H7 (cell line): ENCODE data around the gene PHACTR1. TPM values are rescaled to one million over a fixed set of nuclear protein-coding genes. Genes with fewer than 3 reads are reported as not detected.
"Not testable (repeated sequence)": the region's sequence is repeated elsewhere in the genome, so short reads cannot be mapped to it uniquely, and the experiment has no call there.

Experiments
- DNase-seq: peaks from one replicate; pipeline ENCODE4 v3.0.0; 2012
- H3K27me3 ChIP-seq: 2 replicates; pipeline ENCODE4 v1.6.0; 2011; ENCODE audit warnings: mild to moderate bottlenecking, low read length; ENCODE audit not compliant: control insufficient read depth, insufficient read depth
- H3K36me3 ChIP-seq: replicated peaks from 2 replicates; pipeline ENCODE4 v1.5.1; 2011; ENCODE audit warnings: low read length; ENCODE audit not compliant: control insufficient read depth, insufficient read depth
- H3K4me3 ChIP-seq: 2 replicates; pipeline ENCODE4 v1.5.1; 2011; ENCODE audit warnings: low read depth, mild to moderate bottlenecking, control low read depth, low read length, moderate library complexity; ENCODE audit not compliant: insufficient read depth
- total RNA-seq: library from RNA; depleted of rRNA; stranded (reverse); fragments of >200 nt; shearing (Covaris generic); gene quantifications from 2 replicates; pipeline ENCODE4 v1.2.3, GENCODE V29; 2014

PHACTR1 gene
- total RNA-seq, 1 experiment from 2014 or later: 3.3 TPM

DNA sequence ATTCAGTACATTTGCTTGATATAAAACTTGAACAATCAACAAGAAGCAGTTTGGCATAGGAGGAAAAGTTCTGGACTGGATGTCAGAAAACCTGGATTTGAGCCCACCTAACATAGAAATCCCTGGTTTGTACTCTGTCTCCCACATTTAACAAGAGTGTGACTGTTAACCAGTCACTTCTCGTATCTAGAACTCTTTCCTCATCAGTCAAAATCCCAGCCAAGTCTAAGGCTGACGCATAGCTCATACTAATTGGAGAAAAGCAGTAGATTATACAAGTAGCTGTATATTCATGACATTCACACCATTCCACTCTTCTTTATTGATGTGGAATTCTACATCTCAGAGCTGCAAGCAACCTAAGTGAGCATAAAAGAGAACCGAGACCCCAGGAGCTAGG, 222.7 kb downstream of the PHACTR1 start:
- H3K4me3 ChIP-seq: no peak overlapping the region
- H3K36me3 ChIP-seq: no peaks in the 10 kb centered on the region
- no peak for DNase-seq
- no peaks in the 10 kb centered on the region for H3K27me3 ChIP-seq

DNA sequence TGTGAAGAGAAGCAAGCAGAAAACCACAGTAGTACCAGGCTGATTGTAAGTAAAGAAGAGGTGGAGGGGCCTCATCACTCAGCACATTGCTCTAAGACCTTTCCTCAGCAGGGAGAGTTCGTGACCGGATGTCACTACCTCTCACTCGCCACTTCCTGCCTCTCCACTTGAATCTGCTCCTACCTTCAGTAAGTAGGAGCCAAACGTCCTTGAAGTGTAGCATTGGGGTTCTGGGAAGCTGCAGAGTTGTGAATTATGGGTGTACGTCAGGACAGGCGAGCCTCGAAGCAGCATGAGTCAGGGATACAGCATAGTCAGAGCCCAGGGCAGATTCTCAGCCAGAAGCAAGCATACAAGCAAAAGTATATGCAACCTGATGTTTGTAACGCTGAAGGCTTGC, 224.9 kb downstream of the PHACTR1 start:
- Histone ChIP-seq H3K36me3 (no peaks in the 10 kb centered on the region), H3K4me3 (no peak overlapping the region), H3K27me3 (no peaks in the 10 kb centered on the region)
- no peak for DNase-seq

DNA sequence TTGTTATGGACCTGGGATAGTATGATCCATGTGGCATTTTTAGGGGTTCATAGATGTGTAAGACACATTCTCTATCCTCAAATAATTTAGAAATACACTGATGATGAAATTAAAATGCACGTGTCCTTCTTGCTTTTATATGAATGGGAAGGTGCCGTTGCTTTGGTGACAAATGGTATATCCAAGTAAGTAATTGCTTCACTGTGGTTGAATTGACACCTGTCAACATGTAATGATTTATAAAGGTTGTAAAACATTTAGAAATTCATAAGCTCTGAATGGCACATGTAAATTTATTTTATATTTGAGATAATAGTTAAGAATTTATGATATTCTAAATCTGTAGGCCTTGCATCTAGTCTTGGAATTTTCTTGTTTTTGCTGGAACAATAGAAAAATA, 227.0 kb downstream of the PHACTR1 start:
- no peak overlapping the region for H3K4me3 ChIP-seq
- H3K36me3 ChIP-seq: no peaks in the 10 kb centered on the region
- no peak for DNase-seq
- no peaks in the 10 kb centered on the region for H3K27me3 ChIP-seq

DNA sequence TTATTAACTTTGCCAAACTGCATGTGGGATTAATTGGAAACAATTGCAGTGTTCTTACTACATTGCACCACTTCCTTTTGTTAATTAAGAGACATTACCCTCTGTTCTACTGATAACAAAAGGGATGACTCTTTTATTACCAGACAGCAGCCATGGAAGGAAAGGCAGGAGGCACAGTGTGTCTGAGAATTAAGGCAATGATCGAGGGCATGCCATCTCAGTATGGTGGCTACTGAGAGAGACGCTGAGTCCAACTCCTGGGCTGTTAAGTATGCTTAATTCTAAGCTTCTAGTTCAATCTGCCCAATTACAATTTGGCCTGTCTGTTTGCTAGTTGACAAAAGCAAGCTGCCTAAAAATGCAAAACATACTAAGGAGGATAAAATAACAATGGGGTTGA, 227.4 kb downstream of the PHACTR1 start:
- Histone ChIP-seq H3K4me3 (no peak overlapping the region), H3K27me3 (no peaks in the 10 kb centered on the region), H3K36me3 (no peaks in the 10 kb centered on the region)
- no peak for DNase-seq

DNA sequence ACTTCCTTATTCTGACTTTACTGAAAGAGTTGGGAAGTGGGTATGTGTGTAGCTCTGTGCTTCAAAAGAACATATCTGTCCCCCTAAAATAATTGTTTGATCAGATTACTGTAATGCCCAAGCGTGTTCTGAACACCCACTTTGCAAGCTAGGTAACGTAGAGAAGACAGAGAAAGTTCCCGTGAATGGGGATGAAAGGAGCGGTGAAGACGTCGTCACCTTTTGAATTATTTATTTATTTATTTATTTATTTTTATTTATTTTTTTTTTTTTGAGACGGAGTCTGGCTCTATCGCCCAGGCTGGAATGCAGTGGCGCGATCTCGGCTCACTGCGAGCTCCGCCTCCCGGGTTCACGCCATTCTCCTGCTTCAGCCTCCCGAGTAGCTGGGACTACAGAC, 228.0 kb downstream of the PHACTR1 start:
- not testable (repeated sequence) for H3K36me3 ChIP-seq, H3K27me3 ChIP-seq, H3K4me3 ChIP-seq, DNase-seq

DNA sequence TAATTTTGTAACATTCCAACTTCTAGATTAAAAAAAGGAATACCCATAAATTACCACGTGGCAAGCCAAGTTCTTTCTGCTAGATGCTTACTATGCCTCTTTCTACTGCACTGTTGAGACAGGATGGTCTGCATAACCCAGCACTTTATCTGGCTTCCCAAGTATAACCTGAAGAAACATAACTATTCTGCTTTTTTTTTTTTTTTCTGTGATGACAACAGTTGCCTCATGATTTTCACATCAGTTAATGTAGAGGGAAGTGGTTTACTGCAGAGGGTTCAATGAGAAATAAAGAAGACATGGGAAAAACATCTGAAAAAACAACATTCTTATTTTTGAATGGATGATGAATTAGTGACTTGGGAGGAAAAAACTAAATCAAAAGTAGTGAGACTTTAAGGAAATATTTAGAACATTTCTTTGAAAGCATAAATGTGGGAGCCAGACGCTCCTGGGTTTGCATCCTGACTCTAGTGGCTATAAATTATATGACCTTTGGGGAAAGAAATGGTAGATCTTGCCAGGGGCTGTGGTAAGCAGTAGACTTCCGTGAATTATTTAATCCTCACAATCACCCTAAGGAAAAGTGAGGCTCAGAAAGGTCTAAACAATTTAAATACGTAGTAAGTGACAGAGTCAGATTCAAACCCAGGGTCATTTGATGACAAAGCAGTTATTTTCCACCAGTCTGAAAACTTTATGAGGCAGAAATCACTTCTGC, 230.7 kb downstream of the PHACTR1 start:
- DNase-seq: no peak
- H3K27me3 ChIP-seq: no peaks in the 10 kb centered on the region
- no peaks in the 10 kb centered on the region for H3K36me3 ChIP-seq
- H3K4me3 ChIP-seq: no peak overlapping the region

DNA sequence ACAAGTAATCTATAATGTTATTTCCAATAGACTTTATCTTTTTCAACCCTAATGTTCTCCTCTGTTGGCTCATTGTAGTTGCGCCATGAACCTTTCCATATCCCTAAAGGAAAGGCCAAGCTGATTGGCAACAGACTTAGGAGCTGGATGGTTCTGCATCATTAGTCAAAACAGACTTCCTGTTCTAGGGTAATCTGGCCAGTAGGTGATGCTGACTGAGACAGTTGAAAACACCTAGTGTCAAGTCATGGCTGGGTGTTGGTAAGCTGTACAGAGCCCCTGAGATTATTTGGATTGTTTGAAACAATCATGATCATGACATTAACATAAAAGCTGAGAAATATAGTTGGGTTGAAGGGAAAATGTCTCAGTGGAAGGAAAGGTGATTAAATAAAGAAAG, 231.4 kb downstream of the PHACTR1 start:
- Histone ChIP-seq H3K36me3 (no peaks in the 10 kb centered on the region), H3K27me3 (no peaks in the 10 kb centered on the region), H3K4me3 (no peak overlapping the region)
- DNase-seq: no peak

DNA sequence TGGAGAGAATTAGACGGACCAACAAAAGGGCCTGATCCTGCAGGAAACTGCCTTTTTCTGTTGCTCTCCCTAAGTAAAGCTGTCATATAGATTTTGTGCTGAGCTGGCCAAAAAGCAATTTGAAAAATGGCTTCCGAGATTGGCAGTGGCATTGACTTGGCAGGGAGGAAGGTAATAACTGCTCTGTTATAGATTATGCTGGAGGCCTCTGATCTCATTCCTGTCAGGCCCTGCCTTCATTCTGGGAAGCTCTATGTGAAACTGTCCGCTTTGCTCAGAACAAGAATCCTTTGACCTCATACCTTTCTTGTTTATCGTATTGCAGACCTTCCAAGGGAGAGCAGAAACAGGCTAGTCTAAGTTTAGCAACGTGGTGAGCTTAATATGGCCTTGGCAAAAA, 234.4 kb downstream of the PHACTR1 start:
- H3K27me3 ChIP-seq: no peaks in the 10 kb centered on the region
- no peak overlapping the region for H3K4me3 ChIP-seq
- H3K36me3 ChIP-seq: no peaks in the 10 kb centered on the region
- no peak for DNase-seq

DNA sequence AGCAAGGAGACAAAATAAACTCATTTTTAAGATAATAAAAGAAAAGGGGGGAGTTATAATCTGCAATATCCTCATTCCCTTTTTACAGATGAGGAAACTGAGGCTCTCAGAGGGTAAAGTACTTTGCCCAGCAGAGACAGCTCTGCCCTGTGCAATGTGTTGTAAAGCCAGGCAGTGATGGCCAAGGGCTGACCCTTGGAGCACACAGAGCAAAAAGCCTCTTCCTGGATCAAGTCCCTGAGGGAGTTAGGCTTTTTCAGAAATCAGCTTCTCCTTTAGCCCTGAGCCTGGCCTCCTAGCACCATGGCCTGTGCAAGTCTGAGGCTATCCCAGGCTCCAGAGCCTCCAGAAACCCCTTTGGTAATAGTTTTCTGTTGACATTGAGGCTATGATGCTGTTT, 234.8 kb downstream of the PHACTR1 start:
- no peak for DNase-seq
- no peak overlapping the region for H3K4me3 ChIP-seq
- no peaks in the 10 kb centered on the region for H3K36me3 ChIP-seq
- H3K27me3 ChIP-seq: peaks cover 3% of the 10 kb centered on the region; the same call in 1 of the 2 replicates

DNA sequence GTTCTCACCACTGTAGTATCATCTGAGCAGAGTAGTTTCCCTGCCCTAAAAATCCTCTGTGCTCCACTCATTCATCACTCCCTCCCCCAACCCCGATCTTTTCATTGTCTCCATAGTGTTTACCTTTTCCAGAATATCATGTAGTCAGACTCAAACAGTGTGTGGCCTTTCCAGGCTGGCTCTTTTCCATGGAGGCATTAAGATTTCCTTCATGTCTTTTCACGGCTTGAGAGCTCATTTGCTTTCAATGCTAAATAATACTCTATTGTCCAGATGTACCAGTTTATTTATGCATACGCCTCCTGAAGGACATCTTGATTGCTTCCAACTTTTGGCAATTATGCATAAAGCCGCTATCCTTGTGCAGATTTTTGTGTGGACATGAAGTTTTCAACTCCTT, 235.8 kb downstream of the PHACTR1 start:
- Histone ChIP-seq H3K36me3 (no peaks in the 10 kb centered on the region), H3K4me3 (no peak overlapping the region), H3K27me3 (peaks cover 12% of the 10 kb centered on the region)
- no peak for DNase-seq

DNA sequence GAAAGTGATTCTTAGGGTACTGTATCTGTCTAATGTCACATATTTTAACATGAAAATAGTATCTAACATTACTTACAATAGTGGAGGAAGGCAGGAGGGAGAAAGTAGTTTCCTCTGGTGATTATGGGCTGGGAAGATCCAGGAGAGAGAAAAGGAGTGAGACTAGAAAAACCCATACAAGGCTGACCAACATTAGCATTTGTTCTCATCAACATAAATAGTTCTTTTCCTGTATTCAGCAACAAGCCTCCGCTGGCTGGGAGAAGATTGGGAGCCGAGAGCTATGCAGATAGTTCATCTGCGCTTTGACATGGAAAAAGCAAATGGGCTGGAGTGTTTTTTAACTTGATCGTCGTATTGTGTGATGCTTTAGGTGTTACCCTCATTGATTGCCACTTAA, 239.4 kb downstream of the PHACTR1 start:
- DNase-seq: peak; percentile 20
- no peaks in the 10 kb centered on the region for H3K36me3 ChIP-seq
- peaks cover 34% of the 10 kb centered on the region for H3K27me3 ChIP-seq
- no peak overlapping the region for H3K4me3 ChIP-seq

DNA sequence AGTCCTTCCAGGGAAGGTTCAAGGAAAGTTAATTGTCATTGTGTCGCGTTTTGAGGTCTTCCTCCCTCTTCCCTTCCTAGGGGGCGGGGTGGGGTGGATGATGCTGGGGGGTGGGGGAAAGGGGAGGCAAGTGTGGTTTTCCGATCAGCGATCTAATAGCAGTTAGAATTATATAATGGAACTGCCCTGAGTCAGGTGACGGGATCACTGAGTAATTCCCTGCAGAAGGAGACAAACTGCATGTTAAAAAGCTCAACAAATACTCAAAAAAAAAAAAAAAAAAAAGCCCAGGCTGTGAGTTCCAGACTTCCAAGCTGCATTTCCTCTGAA, 240.4 kb downstream of the PHACTR1 start:
- DNase-seq: no peak
- Histone ChIP-seq H3K27me3 (peaks cover 34% of the 10 kb centered on the region), H3K4me3 (peak overlapping the region; percentile 30), H3K36me3 (no peaks in the 10 kb centered on the region)

DNA sequence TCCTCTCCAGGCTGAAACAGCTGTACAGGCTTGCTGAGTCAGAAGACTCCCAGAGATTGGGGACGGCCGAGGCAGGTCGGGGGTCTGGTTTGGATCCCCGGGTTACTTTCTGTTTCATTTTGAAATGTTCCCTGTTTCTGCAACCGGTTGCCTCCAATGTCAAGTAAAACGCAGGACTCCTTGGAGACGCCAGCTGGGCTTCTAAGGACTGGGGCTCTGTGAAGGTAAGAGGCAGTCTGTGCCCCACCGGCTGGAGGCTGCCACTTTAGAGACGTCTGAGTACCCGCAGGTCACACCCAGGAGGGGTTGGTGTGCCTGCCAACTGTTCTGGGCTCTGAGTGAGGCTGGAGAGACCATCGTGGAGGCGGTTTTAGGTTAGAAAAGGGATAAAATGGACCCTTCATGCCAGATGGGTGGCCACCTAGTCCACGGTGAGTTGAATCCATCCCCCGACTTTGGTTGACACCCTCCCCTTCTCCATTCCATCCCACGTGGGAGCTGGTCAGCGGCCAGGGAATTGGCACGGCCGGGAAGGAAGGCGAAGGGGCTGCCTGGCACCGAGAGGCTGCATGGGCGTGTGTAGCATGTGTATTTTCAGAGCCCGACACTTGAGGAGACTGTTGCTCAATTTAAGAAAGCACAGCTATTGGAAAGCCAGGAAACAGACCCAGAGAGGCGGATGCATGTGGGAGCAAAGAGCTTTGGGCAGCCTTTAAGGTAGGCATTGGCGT, 240.9 kb downstream of the PHACTR1 start:
- no peaks in the 10 kb centered on the region for H3K36me3 ChIP-seq
- H3K4me3 ChIP-seq: peak overlapping the region; percentile 30
- H3K27me3 ChIP-seq: peaks cover 34% of the 10 kb centered on the region
- DNase-seq: peak; percentile 25

DNA sequence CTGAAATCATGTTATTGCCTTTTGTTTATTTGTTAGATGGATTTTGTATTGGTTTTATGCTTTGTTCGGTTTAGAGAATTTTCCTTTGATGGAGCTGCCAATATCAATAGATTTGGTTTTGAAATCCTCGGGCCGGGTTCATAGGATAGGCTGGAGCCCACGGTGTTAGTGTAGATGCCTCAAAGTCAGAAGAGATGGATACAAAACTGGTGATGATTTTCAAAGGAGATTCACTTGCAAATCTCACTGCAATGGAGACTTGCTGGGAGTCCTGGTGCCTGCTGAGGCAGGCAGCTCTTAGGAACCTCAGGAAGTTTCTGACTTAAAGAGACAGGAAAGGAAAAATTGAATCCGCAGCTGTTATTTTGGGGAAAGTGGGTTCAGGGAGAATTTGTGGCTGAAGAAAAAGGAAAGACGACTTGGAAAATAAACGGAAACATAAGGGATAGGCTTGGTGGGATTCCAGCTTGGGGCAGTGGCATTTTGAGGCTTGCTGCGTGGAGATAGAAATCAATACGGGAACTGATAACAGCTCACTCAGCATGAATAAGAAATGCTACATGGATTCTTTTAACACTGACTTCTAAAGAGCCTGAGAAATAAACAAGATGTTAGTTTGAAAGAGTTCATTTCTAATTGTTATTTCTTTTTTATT, 241.6 kb downstream of the PHACTR1 start:
- peak; percentile 40 for DNase-seq
- no peak overlapping the region; the same call in 1 of the 2 replicates for H3K4me3 ChIP-seq
- H3K27me3 ChIP-seq: peaks cover 34% of the 10 kb centered on the region
- no peaks in the 10 kb centered on the region for H3K36me3 ChIP-seq

DNA sequence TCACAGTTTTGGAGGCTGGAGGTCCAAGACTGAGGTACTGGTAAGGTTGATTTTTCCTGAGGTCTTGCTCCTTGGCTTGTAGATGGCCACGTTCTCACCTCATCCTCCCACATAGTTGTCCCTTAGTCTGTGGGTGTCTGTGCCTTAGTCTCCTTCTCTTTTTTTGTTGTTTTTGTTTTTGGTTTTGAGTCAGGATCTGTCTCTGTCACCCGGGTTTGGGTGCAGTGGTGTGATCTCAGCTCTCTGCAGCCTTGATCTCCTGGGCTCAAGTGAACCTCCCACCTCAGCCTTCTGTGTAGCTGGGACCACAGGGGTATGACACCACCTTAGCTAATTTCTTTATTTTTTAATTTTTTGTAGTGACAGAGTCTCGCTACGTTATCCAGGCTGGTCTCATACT, 245.2 kb downstream of the PHACTR1 start:
- Histone ChIP-seq H3K36me3 (no peaks in the 10 kb centered on the region), H3K27me3 (peaks cover 27% of the 10 kb centered on the region), H3K4me3 (no peak overlapping the region)
- no peak for DNase-seq
